ENCODE data around the gene PDXK. TPM values are rescaled to one million over a fixed set of nuclear protein-coding genes. Genes with fewer than 3 reads are reported as not detected.

PDXK gene
- total RNA-seq, 1 donor from 2014 or later, result 183 TPM

DNA sequence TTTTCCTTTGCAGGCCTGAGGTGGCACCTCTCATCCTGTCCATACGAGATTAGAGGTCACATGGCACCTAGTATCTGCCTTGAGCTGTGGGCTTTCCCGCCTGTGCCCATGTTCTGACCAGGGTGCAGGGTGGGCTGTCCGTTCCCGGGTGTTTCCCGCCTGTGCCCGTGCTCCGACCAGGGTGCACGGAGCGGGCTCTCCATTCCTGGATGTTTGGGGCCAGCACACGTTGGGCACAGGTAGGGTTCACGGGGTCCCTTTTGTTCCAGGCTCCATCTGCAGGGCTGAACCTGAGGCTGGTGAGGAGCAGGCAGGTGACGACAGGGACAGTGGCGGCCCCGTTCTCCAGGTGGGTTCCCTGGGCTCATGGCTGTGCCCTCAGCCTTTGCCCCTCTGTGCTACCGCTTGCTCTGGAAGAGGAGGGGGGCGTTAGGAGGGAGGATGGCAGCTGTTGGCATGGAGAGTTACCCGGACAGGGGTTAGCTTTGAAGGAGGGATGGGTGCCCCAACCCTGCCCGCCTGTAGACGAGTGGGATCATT is 80.4 kb downstream of the PDXK start:
- TF ChIP-seq, protein P1, sequence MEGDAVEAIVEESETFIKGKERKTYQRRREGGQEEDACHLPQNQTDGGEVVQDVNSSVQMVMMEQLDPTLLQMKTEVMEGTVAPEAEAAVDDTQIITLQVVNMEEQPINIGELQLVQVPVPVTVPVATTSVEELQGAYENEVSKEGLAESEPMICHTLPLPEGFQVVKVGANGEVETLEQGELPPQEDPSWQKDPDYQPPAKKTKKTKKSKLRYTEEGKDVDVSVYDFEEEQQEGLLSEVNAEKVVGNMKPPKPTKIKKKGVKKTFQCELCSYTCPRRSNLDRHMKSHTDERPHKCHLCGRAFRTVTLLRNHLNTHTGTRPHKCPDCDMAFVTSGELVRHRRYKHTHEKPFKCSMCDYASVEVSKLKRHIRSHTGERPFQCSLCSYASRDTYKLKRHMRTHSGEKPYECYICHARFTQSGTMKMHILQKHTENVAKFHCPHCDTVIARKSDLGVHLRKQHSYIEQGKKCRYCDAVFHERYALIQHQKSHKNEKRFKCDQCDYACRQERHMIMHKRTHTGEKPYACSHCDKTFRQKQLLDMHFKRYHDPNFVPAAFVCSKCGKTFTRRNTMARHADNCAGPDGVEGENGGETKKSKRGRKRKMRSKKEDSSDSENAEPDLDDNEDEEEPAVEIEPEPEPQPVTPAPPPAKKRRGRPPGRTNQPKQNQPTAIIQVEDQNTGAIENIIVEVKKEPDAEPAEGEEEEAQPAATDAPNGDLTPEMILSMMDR (IDR thresholded peaks at IDR 0.05; ENCODE audit: insufficient read depth, low read length, poor library complexity, severe bottlenecking), result no peak
- DNase-seq (ENCODE audit: low read depth), result no peak
- peaks cover 7% of the 10 kb centered on the region for H3K36me3 ChIP-seq (ENCODE audit: control insufficient read depth, insufficient read depth, low read length)
- no peak overlapping the region for H3K4me3 ChIP-seq (ENCODE audit: low read depth, low read length)
- H3K27me3 ChIP-seq (ENCODE audit: control insufficient read depth, insufficient read depth, low read length), result no peaks in the 10 kb centered on the region

DNA sequence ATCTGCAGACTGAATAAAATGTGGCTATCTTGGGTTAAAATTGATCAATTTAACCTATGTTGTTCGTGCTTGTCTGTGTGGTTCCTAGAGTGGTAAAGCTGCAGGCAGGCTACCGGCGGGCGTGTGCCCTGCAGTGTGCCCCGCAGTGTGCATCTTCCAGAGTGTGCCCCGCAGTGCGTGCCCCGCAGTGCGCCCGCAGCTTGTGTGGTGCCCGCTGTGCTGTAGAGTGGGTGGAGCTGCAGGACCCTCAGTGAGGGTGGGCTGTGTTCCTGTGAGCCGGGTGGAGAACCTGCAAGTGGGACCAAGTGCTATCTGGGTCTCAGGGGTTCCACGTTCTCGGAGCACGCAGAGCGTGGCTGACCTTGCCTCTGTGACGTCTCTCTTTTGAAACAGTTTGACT is 81.2 kb downstream of the PDXK start:
- TF ChIP-seq, protein P1 (IDR thresholded peaks at IDR 0.05; ENCODE audit: insufficient read depth, low read length, poor library complexity, severe bottlenecking), result no peak
- H3K36me3 ChIP-seq (ENCODE audit: control insufficient read depth, insufficient read depth, low read length), result peaks cover 7% of the 10 kb centered on the region
- H3K27me3 ChIP-seq (ENCODE audit: control insufficient read depth, insufficient read depth, low read length), result no peaks in the 10 kb centered on the region
- H3K4me3 ChIP-seq (ENCODE audit: low read depth, low read length), result no peak overlapping the region
- DNase-seq (ENCODE audit: low read depth), result no peak

DNA sequence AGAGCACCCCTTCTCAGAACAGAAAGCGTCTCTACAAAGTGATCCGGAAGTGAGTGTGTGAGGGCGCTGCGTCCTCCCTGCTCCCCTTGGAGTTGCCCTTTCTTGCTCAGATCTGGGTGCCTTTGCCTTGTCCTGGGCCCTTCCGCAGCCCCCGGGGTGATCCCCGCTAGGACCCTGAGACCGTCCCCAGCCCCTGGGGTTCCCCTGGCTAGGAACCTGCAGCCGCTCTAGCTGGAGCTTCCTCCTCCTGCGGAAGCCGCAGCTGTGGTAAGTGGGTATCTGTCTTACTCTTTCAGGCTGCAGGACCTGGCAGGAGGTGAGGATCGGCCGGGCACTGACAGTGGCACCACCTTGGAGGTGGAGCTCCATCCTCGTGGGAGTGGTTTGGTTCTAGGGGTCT is 81.6 kb downstream of the PDXK start:
- no peak for DNase-seq (ENCODE audit: low read depth)
- TF ChIP-seq, protein P1 (IDR thresholded peaks at IDR 0.05; ENCODE audit: insufficient read depth, low read length, poor library complexity, severe bottlenecking), result no peak
- Histone ChIP-seq H3K4me3 (ENCODE audit: low read depth, low read length) (no peak overlapping the region), H3K27me3 (ENCODE audit: control insufficient read depth, insufficient read depth, low read length) (no peaks in the 10 kb centered on the region), H3K36me3 (ENCODE audit: control insufficient read depth, insufficient read depth, low read length) (peaks cover 7% of the 10 kb centered on the region)

DNA sequence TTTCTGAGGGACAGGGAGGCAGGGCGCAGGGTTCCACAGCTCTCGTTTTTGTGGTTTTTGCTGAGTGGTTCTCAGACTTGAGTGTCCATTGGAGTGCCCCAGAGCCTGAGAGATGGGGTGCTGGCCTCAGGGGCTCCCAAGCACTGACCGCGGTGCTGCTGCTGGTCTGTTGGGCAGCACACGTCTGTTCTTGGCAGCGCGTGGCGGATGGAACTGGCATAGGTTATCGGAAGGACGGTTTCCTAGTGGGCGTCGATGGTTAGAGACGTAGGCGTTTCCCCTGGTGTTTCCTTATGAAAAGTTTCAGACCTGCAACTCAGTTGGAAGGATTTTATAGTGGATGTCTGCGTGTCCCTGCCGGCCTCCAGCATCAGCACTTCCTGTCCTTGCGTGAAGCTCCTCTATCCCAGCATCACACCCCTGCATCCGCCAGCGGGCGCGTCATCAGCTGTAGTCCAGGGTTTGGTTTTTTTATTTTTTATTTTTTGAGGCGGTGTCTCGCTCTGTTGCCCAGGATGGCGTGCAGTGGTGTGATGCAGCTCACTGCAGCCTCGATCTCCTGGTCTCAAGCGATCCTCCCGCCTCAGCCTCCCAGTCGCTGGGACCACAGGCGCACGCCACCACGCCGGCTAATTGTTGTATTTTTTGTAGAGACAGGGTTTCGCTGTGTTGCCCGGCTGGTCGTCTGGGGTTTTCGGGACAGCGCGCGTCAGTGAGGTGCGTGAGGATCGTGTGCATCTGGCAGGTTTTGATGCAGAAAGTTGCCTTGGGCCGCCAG is 82.3 kb downstream of the PDXK start:
- TF ChIP-seq, protein P1 (IDR thresholded peaks at IDR 0.05; ENCODE audit: insufficient read depth, low read length, poor library complexity, severe bottlenecking), result no peak
- peaks cover 7% of the 10 kb centered on the region for H3K36me3 ChIP-seq (ENCODE audit: control insufficient read depth, insufficient read depth, low read length)
- H3K4me3 ChIP-seq (ENCODE audit: low read depth, low read length), result no peak overlapping the region
- H3K27me3 ChIP-seq (ENCODE audit: control insufficient read depth, insufficient read depth, low read length), result no peaks in the 10 kb centered on the region
- no peak for DNase-seq (ENCODE audit: low read depth)

DNA sequence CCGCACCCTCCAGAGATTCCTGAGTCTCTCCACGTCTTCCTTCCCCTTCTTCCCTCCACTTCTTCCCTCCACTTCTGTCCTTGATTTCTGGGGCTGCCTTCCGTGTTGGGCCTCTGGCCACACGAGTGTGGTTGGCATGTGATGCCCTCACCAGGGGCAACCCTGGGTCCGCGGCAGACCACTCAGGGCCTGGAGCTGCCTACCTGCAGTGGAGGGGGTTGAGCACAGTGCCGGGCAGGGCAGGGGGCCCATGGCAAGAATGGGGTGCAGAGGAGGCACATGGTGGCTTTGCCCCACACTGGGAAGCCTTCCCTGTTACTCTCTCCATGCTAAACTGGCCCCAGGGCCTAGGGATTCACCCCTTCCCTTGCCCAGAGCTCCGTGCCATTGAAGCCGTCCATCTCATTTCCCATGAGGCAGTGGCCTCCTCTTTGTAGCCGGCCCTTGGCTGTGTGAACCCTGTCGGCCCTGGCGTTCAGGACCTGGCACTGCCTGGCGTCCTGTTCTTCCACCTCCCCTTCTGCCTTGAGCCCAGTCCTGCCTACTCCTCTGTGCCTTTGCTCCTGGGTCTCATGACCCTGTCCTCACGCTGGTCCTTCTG is 83.9 kb downstream of the PDXK start:
- no peak for DNase-seq (ENCODE audit: low read depth)
- Histone ChIP-seq H3K36me3 (ENCODE audit: control insufficient read depth, insufficient read depth, low read length) (peaks cover 7% of the 10 kb centered on the region), H3K27me3 (ENCODE audit: control insufficient read depth, insufficient read depth, low read length) (no peaks in the 10 kb centered on the region), H3K4me3 (ENCODE audit: low read depth, low read length) (no peak overlapping the region)
- TF ChIP-seq, protein P1 (IDR thresholded peaks at IDR 0.05; ENCODE audit: insufficient read depth, low read length, poor library complexity, severe bottlenecking), result no peak

Data from kidney epithelial cell (primary cell).